Stimulated activated CD8-positive, alpha-beta memory T cell treated with anti-CD3 and anti-CD28 coated beads, Interleukin-12 subunit alpha, Interleukin-12 subunit beta, amount 100 ng/mL, for 24 hours (primary cell): Measurements from ENCODE around the gene CYB5B.
"Not testable (repeated sequence)": the region's sequence is repeated elsewhere in the genome, so short reads cannot be mapped to it uniquely, and the experiment has no call there.

Experiments used
- DNase-seq: peaks from one replicate; pipeline ENCODE4 v3.0.0-alpha.2; 2020; ENCODE audit errors: extremely low read depth

Gene CYB5B

GRCh38 chr16:69408475-69408874 is 15.9 kb upstream of the CYB5B start:
- DNase-seq = no peak

GRCh38 chr16:69410219-69410990 is 14.0 kb upstream of the CYB5B start:
- DNase-seq = no peak

- DNase-seq = no peak
Measured at GRCh38 chr16:69411064-69411985, 13.1 kb upstream of the CYB5B start.

- no peak for DNase-seq
Measured at GRCh38 chr16:69412287-69412686, 12.1 kb upstream of the CYB5B start.

DNA sequence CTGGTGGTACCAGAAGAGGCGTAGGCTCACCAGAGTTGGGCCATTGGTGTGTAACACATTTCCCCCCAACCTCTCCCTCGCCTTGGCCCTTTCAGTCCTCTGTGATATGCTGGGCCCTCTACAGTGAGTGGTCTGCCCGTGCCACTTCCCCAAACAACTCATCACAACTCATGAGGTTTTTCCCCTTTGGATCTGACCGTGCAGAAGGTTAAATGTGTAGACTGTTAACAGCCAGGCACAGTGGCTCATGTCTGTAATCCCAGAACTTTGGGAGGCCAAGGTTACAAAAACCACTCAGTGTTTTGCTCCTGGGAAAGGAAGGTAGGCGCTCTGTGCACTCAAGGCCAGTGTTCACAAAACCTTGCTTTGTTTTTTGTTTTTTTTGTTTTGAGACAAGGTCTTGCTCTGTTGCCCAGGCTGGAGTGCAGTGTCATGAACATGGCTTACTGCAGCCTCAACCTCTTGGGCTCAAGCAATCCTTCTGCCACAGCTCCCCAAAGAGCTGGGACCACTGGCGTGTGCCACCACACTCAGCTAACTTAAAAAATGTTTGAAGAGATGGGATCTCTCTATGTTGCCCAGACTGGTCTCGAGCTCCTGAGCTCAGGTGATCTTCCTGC is 11.3 kb upstream of the CYB5B start:
- no peak for DNase-seq

- DNase-seq = no peak
Measured at GRCh38 chr16:69417520-69418199, 6.8 kb upstream of the CYB5B start.

GRCh38 chr16:69419956-69420355 is 4.5 kb upstream of the CYB5B start:
- DNase-seq = no peak

- DNase-seq = no peak
Measured at GRCh38 chr16:69423189-69423588, 1.2 kb upstream of the CYB5B start.

DNA sequence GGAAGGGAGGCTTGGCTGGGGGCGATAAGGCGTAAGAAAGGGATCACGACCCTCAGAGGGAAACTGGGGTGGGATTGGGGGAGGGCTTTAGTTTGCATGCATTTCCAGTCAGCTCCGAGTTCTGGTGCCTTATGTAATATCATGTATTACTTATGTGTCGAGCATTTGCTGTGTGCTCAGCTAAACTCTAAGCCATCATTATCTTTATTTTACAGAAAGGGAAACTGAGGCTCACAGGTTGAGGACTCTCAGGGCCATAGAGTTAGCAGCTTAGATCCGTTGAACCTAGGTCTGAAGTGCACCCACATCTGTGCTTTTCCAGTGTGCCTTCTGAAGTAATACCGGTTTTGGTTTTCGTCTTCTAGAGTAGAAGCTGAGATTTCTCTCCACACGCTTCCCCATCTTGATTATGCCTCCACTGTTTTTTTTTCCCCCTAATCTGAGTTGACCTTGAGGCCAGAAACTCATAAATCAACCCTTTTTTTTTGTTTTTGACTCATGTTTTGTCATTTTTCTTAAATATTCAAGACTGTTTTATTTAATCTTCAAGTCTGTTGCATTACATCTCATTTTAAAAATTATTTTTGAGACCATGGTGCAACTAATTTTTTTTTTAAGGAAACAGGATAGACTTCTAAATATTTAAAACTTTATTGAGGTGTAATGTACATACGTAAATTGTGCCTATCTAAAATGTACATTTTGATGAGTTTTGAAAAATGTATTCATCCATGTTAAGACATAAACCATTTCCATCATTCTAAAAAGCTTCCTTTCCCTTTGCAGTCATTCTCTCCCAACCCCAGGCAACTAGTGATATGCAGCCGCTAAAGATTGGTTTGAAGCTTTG is 741 bp downstream of the CYB5B start:
- no peak for DNase-seq

DNA sequence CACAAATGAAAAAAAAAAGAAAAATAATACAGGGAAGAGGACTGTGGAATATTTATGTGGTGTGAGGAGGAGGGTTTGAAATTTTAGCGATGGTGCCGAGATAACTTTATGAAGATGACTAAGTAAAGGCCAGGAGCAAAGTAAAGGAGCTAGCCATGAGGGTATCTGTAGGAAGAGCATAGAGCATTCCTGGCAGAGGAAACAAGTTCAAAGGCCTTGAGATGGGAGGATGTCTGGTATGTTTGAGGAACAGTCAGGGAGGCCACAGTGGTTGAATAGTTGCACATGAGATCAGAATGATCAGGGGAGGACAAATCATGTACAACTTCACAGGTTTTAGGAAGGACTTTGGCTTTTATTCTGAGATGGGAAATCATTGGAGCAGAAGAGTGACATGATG is 4.2 kb downstream of the CYB5B start:
- no peak for DNase-seq

- DNase-seq = not testable (repeated sequence)
Measured at GRCh38 chr16:69429058-69429640, 4.7 kb downstream of the CYB5B start.

DNA sequence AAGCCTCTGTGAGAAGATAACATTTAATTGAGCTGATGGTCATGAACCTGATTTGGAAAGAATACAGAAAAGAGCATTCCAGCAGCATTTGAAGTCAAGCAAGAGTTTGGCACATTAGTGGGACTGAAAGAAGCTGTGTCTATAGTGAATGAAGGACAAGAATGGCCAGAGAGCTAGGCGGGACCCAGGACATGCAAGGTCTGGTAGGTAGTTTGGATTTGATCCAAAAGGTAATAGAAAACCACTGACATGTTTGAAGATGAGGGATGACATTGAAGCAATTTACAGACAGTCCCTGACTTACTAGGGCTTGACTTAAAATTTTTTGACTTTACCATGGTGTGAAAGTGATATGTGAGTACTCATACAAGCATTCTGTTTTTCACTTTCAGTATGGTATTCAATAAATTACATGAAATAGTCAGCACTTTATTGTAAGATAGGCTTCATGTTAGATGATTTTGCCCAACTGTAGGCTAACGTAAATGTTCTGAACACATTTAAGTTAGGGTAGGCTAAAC is 7.6 kb downstream of the CYB5B start:
- no peak for DNase-seq

DNA sequence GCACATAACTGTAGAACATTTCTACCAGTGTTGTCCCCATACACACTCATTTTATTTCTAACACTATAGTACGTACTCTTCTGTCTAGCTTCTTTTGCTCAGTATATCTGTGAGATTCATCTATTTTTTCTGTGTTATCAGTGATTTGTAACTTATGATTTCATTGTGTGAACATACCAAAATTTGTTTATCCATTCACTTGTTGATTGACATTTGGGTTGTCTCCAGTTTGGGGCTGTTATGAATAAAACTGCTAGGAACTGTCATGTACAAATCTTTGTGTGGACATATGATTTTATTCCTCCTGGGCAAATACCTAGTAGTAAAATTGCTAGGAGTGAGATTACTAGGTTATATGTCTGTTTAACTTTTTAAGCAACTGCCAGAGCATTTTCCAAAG is 9.6 kb downstream of the CYB5B start:
- no peak for DNase-seq

DNA sequence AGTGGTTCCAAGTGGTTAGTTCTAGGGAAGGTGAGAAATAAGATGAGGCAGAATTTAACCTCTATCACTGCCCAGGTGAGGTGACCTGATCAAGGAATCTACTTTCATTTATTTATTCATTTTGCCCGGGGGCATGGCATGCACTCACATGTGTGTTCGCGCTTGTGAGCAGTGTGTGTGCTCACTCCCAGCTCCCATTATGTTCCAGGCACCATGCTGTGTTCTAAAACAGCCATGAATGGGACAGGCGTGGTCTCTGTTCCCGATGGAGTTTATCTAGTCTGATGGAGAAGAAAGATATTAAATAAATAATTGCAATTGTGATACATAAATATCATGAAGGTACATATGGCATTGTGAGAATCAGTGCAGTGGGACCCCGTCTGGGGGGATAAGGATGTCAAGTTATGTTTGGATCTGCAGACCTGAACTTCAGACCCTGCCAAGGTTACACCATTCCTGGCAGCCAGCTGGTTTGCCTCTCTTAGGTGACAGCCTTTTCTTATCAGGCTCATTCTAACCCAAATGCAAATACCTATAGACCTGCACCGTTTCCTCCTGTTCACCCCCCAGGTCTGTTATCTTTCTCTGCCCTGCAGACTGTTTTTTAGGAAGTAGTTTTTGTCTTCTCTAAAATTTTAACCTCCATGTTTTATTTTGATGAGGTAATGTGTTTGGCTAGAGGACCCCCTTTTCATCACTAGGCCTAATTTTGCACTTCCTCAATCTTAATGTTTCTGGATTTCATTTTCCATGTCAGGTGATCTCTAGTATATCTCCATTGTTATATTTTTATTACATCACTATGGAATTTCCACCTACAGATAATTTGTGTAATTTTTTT is 11.8 kb downstream of the CYB5B start:
- no peak for DNase-seq

DNA sequence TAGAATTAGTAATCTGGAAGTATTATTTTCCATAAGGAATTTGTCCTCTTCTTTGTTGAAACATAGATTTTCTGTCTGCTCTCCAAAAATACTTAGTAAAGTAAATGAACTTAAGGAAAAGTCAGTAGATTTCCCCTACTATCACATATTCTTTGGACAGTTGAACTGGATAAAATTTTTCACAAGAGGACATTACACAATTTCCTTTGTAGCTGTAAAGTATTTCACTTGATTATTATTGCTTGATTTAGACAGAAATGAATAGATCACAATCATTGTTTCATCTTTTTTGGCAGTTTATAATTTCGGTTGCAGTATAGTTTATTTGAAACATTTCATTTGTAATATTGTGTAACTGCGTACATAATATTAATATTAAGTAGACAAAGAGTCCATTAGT is 12.5 kb downstream of the CYB5B start:
- no peak for DNase-seq

DNA sequence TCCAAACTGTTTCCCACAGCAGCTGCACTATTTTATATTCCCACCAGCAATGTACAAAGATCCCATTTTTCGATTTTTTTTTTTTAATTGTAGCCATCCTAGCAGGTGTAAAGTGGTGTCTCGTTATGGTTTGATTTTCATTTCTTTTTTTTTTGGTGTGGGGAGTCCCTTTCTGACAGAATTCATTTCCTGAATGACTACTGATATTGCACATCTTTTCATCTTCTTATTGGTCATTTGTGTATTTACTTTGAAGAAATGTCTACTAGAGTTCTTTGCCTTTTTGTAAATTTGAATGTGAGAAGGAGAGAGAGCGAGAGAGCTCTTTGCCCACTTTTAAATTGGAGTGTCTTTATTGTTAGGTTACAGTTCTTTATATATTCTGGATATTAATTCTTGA is 14.0 kb downstream of the CYB5B start:
- DNase-seq = no peak

DNA sequence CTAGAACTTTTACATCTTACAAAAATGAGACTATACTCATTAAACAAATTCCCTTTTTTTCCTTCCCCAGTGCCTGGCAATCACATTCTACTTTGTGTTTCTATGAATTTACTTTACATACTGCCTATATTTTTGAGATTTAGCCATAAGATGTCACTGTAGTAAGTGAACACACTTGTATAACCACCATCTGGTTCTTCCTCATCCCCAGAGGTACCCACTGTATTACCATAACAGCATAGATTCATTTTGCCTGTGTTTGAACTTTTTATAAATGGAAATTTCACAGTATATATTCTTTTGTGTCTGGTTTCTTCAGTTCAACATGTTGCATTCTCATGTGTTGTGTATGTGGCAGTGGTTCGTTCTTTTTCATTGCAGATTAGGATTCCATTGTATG is 15.8 kb downstream of the CYB5B start:
- no peak for DNase-seq

DNA sequence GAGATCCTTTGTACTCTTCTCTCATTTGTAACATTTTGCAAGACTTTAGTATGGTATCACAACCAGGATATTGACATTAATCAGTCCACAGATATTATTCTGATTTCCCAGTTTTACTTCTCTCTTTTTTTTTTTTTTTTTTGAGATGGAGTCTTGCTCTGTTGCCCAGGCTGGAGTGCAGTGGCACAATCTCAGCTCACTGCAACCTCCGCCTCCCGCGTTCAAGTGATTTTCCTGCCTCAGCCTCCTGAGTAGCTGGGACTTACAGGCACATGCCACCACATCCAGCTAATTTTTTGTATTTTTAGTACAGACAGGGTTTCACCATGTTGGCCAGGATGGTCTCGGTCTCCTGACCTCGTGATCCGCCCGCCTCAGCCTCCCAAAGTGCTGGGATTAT is 16.6 kb downstream of the CYB5B start:
- DNase-seq = not testable (repeated sequence)

DNA sequence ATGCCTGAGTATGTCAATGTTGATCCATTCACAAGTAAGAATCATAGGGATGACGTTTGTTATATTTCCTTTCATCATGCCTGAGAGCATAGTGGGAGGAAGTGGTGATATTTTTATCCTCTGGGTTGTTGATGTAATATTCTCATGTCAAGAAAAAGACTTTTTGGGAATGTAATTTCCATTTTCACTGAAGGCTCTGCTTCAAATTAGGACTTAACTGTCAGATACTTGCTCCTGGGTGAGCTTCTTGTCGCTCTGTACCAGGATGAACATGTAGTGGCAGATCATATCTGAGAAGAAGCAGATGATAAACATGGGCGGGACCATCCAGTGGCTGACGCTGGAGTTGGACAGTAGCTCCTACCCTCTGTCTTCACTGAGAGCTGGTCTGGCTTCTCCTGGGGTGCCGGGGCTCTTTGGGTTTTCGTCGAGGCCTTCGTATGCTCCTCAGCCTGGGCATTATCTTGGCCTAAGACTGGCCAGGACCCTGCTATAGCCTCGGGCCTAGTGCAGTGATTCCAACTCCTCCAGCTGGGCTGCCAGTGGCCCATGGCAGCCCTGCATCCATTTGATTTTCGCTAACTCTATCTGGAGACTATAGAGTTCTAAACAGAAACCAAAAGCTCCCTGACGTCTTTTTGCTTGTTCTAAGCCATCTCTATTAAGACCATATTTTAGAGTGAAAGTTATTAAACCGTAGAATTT is 19.7 kb downstream of the CYB5B start:
- no peak for DNase-seq
